ENCODE measurements around the gene USP38. TPM values are rescaled to one million over a fixed set of nuclear protein-coding genes. Genes with fewer than 3 reads are reported as not detected.
"Not testable (repeated sequence)": the region's sequence is repeated elsewhere in the genome, so short reads cannot be mapped to it uniquely, and the experiment has no call there.

USP38 gene
- total RNA-seq, 1 donor from 2014 or later, result 44.1 TPM

DNA sequence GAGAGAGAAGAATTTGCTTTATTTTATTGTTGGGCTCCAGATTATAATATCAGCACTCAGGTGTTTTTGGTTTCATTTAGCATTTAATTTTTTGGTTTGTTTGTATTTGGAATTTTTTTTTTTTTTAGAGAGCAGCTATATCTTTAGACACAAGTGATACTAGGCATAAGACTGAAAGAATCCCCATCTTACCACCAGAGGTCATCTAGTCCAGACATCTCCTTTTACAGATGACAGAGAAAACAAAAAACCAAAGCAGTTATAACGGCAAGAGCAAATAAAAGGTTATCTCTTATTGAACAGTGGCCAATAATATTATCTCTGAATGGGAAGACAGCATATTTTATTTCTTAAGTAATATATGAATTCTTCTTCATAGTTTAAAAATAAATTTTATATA is 22.8 kb downstream of the USP38 start:
- DNase-seq, result peak; percentile 46

DNA sequence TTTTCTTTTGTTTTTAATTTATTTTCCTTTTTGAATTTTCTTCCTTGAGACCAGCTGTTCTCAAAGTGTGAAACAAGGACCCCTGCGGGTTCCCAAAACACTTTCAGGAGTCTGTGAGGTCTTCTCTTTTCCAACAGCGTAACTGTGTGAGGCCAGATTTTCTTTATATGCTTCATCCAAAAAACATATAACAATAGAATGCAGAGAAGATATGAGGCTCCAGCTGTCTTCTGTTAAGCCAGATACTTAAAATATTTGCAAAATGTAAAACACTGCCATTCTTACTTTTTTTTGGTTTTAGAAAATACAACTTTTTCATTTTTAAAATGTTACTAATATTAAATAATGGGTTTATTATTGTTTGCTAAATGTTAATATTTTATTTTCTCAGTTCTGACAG is 27.8 kb downstream of the USP38 start:
- no peak for DNase-seq

DNA sequence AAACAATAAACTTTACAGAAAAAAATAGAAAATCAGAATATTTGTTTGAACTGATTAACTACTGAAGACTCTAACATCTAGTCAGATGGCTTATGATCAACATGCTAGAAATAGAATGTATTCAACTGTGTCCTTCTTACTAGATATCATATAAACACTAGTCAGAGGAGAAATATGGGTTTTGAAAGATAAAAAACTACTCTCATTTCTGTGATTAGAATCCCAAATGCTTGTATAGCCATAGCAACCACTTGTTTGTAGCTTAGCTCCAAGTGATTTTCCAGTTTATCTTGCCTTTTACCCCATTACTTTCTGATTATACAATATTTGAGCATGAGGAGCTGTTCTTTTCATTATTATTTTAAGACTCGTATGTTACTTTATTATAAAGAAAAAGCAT is 31.2 kb downstream of the USP38 start:
- no peak for DNase-seq

DNA sequence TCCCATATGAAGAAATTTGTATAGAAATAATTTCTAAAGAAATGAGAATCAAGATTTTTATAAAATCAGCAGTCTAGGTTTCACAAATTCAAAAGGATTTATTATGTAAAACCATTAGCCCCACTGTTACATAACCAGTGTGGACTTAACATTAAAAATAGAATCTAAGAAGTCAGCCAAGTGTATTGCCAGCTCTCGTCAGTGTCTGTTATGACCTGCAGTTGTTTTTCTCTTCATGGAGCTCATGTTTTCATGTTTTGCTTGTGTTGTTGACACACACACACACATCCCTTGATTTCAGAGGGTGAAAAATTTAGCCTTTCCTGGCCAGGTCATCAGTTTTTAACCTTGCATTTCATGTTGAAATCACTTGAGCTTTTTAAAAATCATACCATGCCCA is 39.5 kb downstream of the USP38 start:
- no peak for DNase-seq

DNA sequence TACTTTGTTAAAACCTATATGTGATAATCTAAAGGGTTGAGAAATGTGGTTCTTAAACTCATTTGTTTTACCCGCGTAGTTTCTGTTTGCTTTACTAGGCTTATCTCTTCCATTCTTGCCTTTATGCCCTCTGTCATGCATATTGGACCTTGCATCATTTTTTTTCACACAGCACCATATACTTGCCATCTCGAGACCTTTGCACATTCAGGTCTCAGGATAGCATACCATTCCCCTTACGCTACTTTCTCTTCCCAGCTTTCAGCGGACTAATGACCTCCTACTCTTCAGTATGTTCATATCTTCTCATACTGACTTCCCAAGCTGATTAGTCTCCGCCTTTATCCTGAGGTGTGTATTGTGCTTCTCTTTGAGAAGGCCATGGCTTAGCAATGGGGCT is 40.5 kb downstream of the USP38 start:
- no peak for DNase-seq

DNA sequence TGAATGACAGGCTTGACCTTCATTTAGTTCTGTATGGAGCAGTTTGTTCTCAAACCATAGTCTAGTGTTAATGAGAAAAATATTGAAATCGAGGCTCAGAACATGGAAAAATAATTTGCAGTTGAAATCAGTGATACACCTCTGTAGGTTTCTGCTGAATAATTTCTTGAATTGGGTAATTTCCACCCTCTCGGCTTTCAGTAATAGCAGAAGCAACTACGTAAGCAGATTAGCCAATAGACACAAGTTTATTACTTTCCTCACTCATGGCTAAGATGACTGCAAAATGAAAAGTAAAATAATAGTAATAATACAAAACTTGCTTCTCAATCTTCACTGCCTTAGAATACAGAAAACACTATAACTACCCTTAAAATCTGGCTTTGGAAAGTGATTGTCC is 46.0 kb downstream of the USP38 start:
- no peak for DNase-seq

DNA sequence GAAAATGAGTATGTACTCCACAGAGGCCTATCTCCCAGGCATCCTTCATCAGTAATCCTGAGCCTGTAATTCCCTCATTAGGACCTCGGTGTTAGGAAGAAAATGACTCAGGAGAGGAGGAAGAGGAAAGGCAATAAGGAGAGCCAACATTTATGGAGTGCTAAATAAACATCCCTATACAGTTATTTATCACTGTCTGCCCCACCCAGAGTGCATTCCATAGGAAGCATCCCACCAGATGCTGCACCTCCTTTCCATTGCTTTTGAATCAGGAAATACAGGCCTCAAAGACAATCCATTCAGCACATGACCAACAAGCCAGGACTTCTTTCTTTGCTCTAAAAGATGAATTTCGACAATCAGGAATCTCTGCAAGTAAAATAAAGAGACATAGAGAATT is 47.6 kb downstream of the USP38 start:
- DNase-seq, result no peak

DNA sequence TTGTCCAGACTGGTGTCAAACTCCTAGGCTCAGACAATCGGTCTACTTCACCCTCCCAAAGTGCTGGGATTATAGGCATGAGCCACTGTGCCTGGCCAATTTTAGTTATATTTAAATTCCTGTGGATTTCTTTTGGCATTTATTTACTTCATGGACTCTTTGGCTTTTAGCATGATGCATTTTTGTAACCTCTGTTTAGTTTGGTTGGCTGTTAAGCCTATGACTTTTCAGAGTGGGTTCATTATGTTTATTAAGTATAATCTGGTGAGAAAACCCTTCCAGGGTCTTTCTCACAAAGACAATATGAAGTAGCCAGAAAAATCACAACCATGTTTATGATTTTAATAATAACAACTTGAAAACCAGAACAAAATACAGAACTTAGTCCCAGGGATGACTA is 49.4 kb downstream of the USP38 start:
- DNase-seq, result no peak

DNA sequence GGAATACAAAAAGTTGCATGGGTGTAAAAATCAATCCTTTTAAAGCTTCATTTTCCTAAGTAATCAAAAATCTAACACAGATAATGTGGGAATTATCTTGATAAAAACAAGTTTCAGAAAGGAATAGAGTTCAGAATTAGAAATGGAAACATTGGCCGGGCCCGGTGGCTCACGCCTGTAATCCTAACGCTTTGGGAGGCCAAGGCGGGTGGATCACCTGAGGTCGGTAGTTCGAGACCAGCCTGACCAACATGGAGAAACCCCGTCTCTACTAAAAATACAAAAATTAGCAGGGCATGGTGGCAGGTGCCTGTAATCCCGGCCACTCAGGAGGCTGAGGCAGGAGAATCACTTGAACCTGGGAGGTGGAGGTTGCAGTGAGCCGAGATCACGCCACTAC is 52.5 kb downstream of the USP38 start:
- DNase-seq, result not testable (repeated sequence)

DNA sequence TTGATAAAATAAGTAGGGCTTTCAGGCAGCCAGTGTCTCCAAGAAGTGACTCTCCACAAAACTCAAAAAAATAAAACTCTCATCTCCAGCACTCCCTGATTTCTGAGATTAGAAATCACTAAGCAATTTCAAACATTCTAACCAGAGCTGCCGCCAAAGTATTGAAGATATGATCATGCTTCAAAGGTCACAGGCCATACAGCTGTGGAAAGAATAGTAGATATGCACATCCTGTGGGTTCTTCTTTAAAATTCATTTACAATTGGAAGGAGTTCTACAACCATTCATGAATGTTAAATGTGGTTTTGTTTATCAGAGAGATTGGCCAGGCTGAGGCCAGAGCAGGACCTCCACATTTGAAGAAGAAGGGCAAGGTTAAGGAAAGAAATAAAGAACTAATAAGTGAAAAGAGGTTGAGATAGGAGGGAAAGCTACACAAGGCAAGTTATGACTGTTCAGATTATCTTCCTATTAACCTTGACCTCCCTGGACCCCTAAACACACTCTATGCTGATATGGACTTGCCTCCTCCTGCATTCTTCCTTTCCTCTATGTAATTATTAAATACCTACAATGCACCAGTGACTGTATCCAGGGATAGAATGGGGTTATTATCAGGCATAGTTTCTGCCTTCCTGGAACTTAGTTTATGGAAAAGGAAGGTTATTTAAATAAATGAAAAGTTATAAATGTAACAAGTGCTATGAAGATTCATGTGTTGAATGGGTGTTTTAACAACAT is 56.4 kb downstream of the USP38 start:
- DNase-seq, result no peak

DNA sequence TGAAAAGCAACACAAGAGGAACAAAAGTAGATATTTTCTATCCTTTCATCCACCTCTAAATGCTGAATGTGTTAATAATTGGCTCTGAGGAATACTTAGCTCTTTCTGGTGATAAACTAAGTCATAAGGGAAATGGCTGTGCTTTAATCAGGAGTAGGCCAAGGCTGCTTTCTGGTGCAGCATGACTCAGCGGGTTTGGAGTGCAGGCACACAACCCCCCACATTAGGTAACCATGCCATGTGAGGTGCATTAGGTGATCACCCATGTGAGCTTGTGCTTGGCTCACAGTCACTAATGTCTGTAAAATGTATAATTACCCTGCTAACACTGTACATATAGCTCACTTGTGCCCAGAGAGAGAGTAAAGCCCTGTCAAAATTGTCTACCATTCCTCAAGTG is 57.2 kb downstream of the USP38 start:
- DNase-seq, result no peak

DNA sequence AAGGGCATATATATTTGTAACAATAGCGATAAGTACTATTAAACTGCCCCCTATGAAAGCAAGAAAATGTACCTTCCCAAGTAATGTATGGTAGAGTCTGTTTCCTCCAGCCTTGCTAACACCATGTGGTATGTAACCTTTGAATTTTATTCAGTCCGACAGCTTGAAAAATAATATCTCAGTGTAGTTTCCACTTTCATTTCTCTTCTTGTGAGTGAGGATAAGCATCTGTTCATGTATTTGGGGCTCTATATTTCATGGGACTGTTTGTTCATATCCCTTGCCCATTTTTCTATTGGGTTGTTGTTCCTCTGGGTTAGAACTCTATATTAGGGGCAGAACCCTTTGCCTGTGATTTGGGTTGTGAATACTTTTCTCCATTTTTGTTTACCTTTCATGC is 58.3 kb downstream of the USP38 start:
- DNase-seq, result no peak

DNA sequence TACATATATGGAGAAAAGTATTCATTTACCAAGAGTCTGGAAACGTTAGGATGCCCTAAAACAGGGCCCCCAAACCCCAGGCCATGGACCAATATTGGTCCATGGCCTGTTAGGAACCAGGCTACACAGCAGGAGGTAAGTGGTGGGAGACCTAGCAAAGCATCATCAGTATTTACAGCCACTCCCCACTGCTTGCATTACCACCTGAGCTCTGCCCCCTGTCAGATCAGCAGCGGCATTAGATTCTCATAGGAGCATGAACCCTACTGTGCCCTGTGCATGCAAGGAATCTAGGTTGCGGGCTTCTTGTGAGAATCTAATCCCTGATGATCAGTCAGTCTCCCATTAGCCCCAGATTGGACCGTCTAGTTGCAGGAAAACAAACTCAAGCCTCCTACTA is 62.3 kb downstream of the USP38 start:
- no peak for DNase-seq

DNA sequence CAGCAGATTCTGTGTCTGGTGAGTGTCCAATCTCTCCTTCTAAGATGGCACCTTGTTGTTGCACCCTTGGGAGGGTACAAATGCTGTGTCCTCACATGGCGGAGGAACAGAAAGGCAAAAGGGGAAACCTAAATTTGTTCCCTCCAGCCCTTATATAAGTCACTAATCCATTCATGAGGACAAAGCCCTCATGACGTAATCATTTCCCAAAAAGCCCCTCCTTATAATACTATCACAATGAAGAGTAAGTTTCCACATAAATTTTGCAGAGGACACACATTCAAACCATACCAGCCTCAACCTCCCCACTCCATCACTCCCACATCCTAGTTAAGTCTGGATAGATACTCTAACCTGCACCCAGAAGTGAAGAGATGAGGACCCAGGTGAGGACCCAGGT is 63.1 kb downstream of the USP38 start:
- DNase-seq, result no peak

DNA sequence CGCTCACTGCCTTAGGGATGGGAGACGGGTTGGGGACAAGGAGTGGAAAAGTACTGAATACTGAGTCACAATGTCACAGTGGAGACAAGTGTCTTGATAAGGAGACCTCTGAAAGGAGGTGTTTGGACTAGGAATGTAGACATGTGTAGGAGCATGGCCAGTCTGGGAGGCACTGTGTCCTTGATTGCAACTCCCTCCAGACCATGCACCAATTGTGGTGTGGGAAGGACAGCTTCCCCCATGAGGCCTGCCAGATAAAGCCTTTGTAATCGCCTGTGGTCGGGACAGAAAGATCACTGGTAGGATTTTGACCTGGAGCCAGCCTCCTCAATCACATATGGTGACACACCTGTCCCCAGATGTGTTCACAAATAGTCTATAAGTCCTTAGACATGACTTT is 64.1 kb downstream of the USP38 start:
- DNase-seq, result no peak

DNA sequence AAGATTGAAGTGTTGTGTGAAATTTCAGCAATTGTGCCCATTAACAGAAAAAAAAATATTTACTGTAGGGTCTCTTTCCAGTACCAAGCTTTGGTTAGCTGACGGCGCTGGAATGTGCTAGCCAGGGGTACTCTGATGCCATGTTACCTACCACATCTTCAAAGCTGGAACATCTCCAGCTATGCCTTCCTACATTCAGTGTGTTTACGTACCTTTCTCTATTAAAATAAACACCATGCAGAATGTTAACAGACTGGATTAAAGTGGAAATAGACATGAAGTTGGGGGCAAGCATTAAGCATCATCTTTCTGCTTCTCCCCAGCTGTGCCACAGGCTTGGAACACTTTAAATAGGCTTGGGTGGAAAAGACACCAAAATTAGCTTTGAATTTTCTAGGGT is 65.9 kb downstream of the USP38 start:
- DNase-seq, result no peak

DNA sequence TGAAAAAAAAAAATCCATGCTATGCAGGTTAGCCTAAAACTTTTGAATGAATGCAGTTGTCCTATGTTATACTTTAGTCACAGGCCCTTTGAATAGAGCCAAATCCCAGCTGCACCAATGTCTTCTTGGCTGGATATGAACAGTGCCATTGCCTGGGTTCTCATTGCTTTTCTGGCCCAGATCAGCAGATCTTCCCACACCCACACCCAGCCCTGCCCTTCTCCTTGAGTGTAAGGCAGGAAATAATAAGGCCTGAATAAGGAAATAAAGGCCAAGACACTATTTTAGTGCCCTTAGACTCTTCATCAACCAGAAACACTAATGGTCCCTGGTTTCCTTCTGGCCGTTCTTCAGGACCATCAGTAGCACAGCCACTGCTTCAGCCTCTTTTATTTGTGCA is 66.6 kb downstream of the USP38 start:
- no peak for DNase-seq

DNA sequence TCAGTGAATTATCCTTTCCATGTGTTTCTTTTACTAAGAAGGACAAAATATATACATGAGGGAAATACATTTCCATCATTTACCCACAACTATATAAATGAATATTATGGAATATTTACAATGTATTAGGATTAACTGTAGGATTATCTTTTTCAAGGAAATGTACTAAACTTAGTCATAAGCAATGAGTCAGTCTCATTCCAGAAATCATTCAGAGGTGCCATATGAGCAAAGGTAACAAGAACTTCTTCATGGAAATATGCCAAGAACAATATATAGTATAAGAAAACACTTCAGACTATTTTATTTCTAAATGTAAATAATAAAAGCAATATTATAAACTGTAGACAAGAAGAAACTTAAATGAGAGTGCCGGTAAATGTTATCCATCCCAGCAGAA is 67.1 kb downstream of the USP38 start:
- no peak for DNase-seq

DNA sequence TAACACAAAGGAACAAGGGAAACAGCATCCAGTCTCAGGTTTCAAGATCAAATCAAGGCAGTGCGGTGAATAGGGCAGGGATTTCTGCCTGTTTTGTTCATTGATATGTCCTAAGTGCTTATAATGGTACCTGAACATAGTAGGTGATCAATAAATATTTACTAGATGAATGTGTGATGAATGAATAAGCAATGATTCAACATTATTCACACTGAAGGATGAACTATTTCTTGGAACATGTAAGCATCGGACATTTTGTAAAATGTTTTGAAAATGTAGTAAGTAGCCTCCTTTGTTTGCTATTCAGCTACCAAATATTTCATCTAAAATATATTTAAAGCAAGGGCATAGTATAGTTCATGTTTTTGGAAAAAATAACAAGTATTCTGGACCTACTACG is 67.8 kb downstream of the USP38 start:
- DNase-seq, result no peak

DNA sequence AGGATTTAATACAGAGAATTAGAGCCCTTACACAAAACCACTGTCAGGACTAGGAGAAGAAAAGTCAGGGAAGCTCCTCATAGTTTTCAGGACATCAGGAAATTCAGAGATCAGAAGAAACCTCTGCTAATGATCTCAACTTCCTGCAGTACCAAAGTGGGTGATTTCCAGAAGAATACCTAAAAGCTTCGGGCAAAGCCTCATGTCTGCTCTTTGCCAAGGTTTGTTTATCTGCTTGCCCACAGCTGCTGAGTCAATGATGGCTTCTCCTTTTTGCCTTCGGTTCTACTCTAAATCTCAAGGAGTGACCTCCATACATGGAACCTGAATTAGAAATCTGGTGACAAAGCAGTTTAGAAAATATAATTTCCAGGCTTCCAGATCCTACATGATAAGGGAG is 68.4 kb downstream of the USP38 start:
- no peak for DNase-seq

DNA sequence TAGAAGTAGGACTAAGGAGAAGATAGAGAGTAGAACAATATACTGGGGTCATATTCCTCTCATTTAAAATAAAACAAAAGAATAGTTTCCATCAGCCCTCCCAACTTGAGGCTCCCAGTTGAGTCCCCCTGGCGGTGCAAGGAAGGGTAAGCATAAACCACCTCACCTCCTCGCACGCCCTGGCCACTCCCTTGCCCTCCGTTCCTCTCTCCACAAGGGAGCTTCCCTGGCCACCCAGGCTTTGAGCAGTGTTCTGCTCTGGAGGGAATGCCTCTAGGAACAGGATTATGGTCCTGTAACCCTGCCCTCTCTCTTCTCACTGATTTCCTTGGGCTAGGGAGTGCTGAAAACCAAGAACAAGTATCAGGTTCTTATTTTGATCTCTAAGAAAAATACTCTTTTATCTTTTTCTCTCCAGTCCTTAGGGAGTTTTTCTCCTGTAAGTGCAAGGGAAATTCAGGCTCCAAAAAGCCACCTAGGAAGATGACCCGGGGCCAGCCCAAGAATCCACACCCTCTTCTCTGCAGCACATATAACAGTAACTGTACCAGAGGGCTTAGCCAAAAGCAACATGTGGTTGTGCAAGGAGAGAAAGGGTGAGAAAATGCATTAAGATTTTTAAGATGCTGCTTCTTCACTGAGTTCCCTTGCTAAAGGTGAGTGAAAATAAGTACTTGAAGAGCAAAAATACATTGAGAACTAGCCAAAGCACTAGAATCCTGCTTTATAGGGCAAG is 69.9 kb downstream of the USP38 start:
- no peak for DNase-seq

DNA sequence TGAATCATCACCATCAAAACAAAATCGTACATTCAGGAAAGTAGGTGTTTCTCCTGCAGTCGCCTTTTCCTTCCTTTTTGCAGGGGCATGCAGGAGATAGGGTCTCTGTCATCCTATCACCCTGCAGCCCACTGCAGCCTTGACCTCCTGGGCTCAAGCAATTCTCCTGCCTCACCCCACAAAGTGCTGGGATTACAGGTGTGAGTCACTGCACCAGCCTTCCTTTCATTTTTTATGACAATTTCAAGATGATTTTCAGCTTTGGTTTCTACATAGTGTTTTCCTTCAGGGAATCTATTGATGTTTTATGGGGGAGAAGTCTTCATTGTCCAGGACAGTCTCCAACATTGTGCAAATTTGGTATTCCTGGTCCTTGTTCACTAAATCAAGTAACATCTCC is 71.7 kb downstream of the USP38 start:
- no peak for DNase-seq

DNA sequence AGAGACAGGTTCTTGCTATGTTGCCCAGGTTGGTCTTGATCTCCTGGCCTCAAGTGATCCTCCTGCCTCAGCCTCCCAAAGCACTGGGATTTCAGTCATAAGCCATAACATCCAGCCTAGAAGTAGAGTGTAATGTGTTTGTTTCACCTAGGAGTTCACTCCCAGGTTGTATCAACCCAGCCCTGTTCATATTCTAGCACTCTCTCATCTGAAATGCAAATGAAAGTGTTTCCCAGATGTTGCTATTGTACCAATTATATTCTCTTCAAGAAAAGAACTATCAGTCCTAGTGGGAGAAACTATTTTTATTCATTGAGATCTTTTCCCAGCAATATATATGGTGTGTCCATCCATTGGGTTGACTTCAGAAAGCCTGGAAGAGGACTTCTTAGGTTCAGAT is 72.6 kb downstream of the USP38 start:
- DNase-seq, result no peak

DNA sequence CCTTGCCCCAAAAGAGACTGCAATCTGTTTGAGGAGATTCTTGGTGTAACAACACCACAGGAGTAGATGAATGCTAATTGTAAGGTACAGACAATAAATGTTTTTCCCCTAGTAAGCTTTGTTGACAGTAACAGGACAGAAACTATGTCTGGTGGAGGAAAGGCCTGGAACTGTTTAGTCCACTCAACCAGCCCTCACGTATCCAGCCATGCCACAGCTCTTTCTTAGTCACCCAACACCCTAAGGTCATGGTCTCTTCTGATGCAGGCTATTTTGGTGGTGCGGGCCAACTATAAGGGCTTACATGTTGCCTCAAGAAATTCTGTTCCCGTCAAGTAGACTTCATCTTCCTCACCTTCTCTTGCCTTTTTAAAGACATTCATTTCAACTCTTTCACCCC is 76.0 kb downstream of the USP38 start:
- DNase-seq, result no peak

DNA sequence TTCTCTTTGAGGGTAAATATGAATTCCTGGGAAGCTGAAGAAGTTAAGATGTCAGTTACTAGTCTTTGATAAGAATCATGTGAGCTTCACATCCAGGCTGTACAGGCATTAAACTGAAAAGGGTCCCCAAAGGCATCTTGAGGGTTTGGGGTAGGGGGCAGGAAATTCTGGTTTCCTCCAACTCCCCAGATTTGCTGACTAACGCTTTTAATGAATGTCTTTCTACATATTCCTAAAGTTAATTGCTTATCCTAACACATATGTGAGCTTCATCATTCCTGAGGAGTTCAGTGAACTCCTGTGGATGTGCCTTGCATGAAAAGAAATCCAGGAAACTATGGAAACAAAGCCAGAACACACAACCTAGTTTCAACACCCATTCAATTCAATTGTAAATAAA is 78.1 kb downstream of the USP38 start:
- DNase-seq, result no peak

Measured in dermis blood vessel endothelial cell (primary cell).